H9 (cell line): ENCODE measurements around the gene QRICH2. TPM values are rescaled to one million over a fixed set of nuclear protein-coding genes. Genes with fewer than 3 reads are reported as not detected.
A peak's percentile ranks its signal among the peaks of the same experiment; 100 is the strongest.

Source experiments
- DNase-seq: peaks from one replicate; pipeline ENCODE4 v3.0.0-alpha.2; 2017
- H2AFZ ChIP-seq: one replicate; pipeline ENCODE4 v1.6.1; 2013; ENCODE audit warnings: mild to moderate bottlenecking, low read length, control low read depth, moderate library complexity
- H2AK5ac ChIP-seq: 2 replicates; pipeline ENCODE4 v1.6.1; 2013; ENCODE audit warnings: low read length, control low read depth, mixed read lengths; ENCODE audit not compliant: insufficient read length
- H2BK120ac ChIP-seq: one replicate; pipeline ENCODE4 v1.6.1; 2013; ENCODE audit warnings: low read depth, mild to moderate bottlenecking, low read length, control low read depth, inconsistent platforms; ENCODE audit not compliant: poor library complexity, severe bottlenecking
- H2BK12ac ChIP-seq: 2 replicates; pipeline ENCODE4 v1.6.1; 2013; ENCODE audit warnings: low read length, control low read depth, mixed read lengths, low read depth; ENCODE audit not compliant: insufficient read length
- H2BK15ac ChIP-seq: 2 replicates; pipeline ENCODE4 v1.6.1; 2013; ENCODE audit warnings: low read depth, low read length, control low read depth
- H2BK20ac ChIP-seq: one replicate; pipeline ENCODE4 v1.6.1; 2013; ENCODE audit warnings: low read depth, mild to moderate bottlenecking, low read length, control low read depth, inconsistent platforms; ENCODE audit not compliant: poor library complexity, severe bottlenecking
- H2BK5ac ChIP-seq: 2 replicates; pipeline ENCODE4 v1.6.1; 2013; ENCODE audit warnings: low read length, control low read depth, mixed read lengths; ENCODE audit not compliant: insufficient read length
- H3K14ac ChIP-seq: 2 replicates; pipeline ENCODE4 v1.6.1; 2013; ENCODE audit warnings: low read length, control low read depth; ENCODE audit not compliant: insufficient read depth
- H3K18ac ChIP-seq: 2 replicates; pipeline ENCODE4 v1.6.1; 2013; ENCODE audit warnings: low read depth, mild to moderate bottlenecking, mixed read lengths, low read length, control low read depth; ENCODE audit not compliant: insufficient read length
- H3K23ac ChIP-seq: 2 replicates; pipeline ENCODE4 v1.6.1; 2013; ENCODE audit warnings: low read length, control low read depth, mixed read lengths, low read depth; ENCODE audit not compliant: insufficient read length
- H3K23me2 ChIP-seq: 2 replicates; pipeline ENCODE4 v1.6.1; 2013; ENCODE audit warnings: low read depth, mild to moderate bottlenecking, mixed read lengths, low read length, control low read depth; ENCODE audit not compliant: insufficient read length, poor library complexity, severe bottlenecking
- H3K27ac ChIP-seq: 2 replicates; pipeline ENCODE4 v1.5.1; 2013; ENCODE audit warnings: low read length, control low read depth, mixed read lengths, low read depth; ENCODE audit not compliant: insufficient read length
- H3K27me3 ChIP-seq: 2 replicates; pipeline ENCODE4 v1.6.1; 2013; ENCODE audit warnings: low read length, control low read depth, inconsistent platforms; ENCODE audit not compliant: insufficient read depth
- H3K4ac ChIP-seq: 2 replicates; pipeline ENCODE4 v1.6.1; 2013; ENCODE audit warnings: low read depth, mild to moderate bottlenecking, control low read depth, inconsistent platforms, low read length, moderate library complexity
- H3K4me1 ChIP-seq: 2 replicates; pipeline ENCODE4 v1.6.1; 2013; ENCODE audit warnings: low read length, control low read depth, inconsistent platforms; ENCODE audit not compliant: insufficient read depth
- H3K4me2 ChIP-seq: 2 replicates; pipeline ENCODE4 v1.6.1; 2013; ENCODE audit warnings: low read length, control low read depth, mixed read lengths; ENCODE audit not compliant: insufficient read length, insufficient read depth
- H3K56ac ChIP-seq: 2 replicates; pipeline ENCODE4 v1.6.1; 2013; ENCODE audit warnings: low read depth, mild to moderate bottlenecking, mixed read lengths, low read length, control low read depth; ENCODE audit not compliant: insufficient read length
- H3K79me1 ChIP-seq: 2 replicates; pipeline ENCODE4 v1.6.1; 2013; ENCODE audit warnings: low read depth, mild to moderate bottlenecking, moderate library complexity, low read length, control low read depth, inconsistent platforms; ENCODE audit not compliant: insufficient read depth, poor library complexity, severe bottlenecking
- H3K79me2 ChIP-seq: 2 replicates; pipeline ENCODE4 v1.6.1; 2013; ENCODE audit warnings: low read length, control low read depth, inconsistent platforms; ENCODE audit not compliant: insufficient read depth
- H3K9ac ChIP-seq: 2 replicates; pipeline ENCODE4 v1.6.1; 2013; ENCODE audit warnings: low read length, control low read depth, mixed read lengths; ENCODE audit not compliant: insufficient read length; ENCODE audit errors: extremely low read depth
- H3K9me3 ChIP-seq: one replicate; pipeline ENCODE4 v1.6.1; 2013; ENCODE audit warnings: low read depth, low read length, inconsistent platforms; ENCODE audit not compliant: control insufficient read depth
- H3T11ph ChIP-seq: one replicate; pipeline ENCODE4 v1.6.1; 2013; ENCODE audit warnings: mild to moderate bottlenecking, low read length, control low read depth, inconsistent platforms
- H4K20me1 ChIP-seq: one replicate; pipeline ENCODE4 v1.6.1; 2013; ENCODE audit not compliant: control insufficient read depth, insufficient read length, insufficient read depth
- H4K5ac ChIP-seq: 2 replicates; pipeline ENCODE4 v1.6.1; 2013; ENCODE audit warnings: low read depth, mild to moderate bottlenecking, mixed read lengths, low read length, control low read depth; ENCODE audit not compliant: insufficient read length
- H4K8ac ChIP-seq: replicated peaks from 2 replicates; pipeline ENCODE4 v1.6.1; 2013; ENCODE audit warnings: low read length, control low read depth, mixed read lengths, low read depth; ENCODE audit not compliant: insufficient read length
- H4K91ac ChIP-seq: 2 replicates; pipeline ENCODE4 v1.6.1; 2013; ENCODE audit warnings: low read depth, mild to moderate bottlenecking, moderate library complexity, mixed read lengths, low read length, control low read depth; ENCODE audit not compliant: insufficient read length
- H3K27ac Mint-ChIP-seq, 3 experiments: 2 replicates in 2 of 3; 3 replicates in 1 of 3; pipeline ENCODE4 v1.8.0; 2020 to 2021; ENCODE audit warnings: mixed read lengths in 3 of 3, mild to moderate bottlenecking in 1 of 3, moderate library complexity in 1 of 3
- H3K27me3 Mint-ChIP-seq: 2 replicates; pipeline ENCODE4 v1.8.0; 2021; ENCODE audit warnings: low read depth, mild to moderate bottlenecking, moderate library complexity, mixed read lengths
- H3K36me3 Mint-ChIP-seq, 3 experiments: 2 replicates in 2 of 3; 3 replicates in 1 of 3; pipeline ENCODE4 v1.8.0; 2020 to 2021; ENCODE audit warnings: low read depth in 3 of 3, mixed read lengths in 3 of 3; ENCODE audit not compliant: insufficient read depth in 1 of 3
- H3K4me1 Mint-ChIP-seq, 2 experiments: 2 replicates each; pipeline ENCODE4 v1.8.0; 2020; ENCODE audit warnings: mixed read lengths in 2 of 2
- H3K4me3 Mint-ChIP-seq, 2 experiments: 2 replicates in 1 of 2; 3 replicates in 1 of 2; pipeline ENCODE4 v1.8.0; 2020 to 2021; ENCODE audit warnings: mild to moderate bottlenecking in 2 of 2, mixed read lengths in 2 of 2, moderate library complexity in 1 of 2
- H3K9me3 Mint-ChIP-seq, 2 experiments: 2 replicates in 1 of 2; 3 replicates in 1 of 2; pipeline ENCODE4 v1.8.0; 2020; ENCODE audit warnings: mild to moderate bottlenecking in 2 of 2, mixed read lengths in 2 of 2, moderate library complexity in 1 of 2
- WGBS: extraction: QIAGEN DNeasy Blood & Tissue Kit; methylation state at CpG from one replicate; pipeline ENCODE4 v1.1.7; 2013; ENCODE audit warnings: missing lambda C conversion rate, low lambda C conversion rate, mixed read lengths; ENCODE audit not compliant: insufficient read length; ENCODE audit errors: extremely low coverage; 5-methylcytosine and 5-hydroxymethylcytosine counted together
- total RNA-seq: library from RNA; stranded (reverse); gene quantifications from 2 replicates; pipeline ENCODE4 v1.2.1, GENCODE V29; 2021
- TF ChIP-seq, protein P1 (sequence below): fragments of 200-600 bp; sonication (generic); conservative IDR thresholded peaks from 3 replicates; pipeline ENCODE4 v1.8.0; 2021; ENCODE audit warnings: antibody characterized with exemption, mild to moderate bottlenecking

The QRICH2 gene
- total RNA-seq, 1 experiment from 2014 or later, result 3.2 TPM

DNA sequence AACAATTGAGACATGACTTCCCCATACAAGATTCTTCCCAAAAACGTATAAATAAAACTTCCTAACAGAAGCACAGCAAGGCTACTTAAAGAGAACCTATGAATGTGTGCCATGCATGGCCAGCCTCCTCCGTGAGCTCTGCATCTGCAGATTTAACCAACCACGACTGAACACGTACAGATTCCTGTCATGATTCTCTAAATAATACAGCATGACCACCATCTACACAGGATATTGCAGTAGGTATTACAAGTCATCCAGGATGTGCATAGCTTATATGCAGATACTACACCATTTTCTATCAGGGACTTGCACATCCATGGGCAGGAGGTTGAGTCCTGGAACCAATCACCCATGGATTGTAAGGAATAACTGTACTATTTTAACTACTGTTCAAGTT, 1.4 kb upstream of the QRICH2 start:
- Histone ChIP-seq H2BK15ac (no peak overlapping the region), H3K23me2 (no peaks in the 10 kb centered on the region), H2AK5ac (no peak overlapping the region), H2BK120ac (no peak overlapping the region), H3K4me2 (no peak overlapping the region), H3K79me1 (no peaks in the 10 kb centered on the region), H3K27ac (no peak overlapping the region), H3K9me3 (no peaks in the 10 kb centered on the region), H4K8ac (no peak overlapping the region), H3K4ac (no peak overlapping the region), H3K14ac (no peak overlapping the region), H2BK5ac (no peak overlapping the region), H3K18ac (no peak overlapping the region), H3K9ac (no peak overlapping the region), H2BK20ac (no peak overlapping the region), H4K20me1 (no peaks in the 10 kb centered on the region), H3K79me2 (no peaks in the 10 kb centered on the region), H3T11ph (no peak overlapping the region), H3K56ac (no peak overlapping the region), H2AFZ (no peak overlapping the region), H4K91ac (no peak overlapping the region), H3K27me3 (no peaks in the 10 kb centered on the region), H4K5ac (no peak overlapping the region), H3K4me1 (no peaks in the 10 kb centered on the region), H3K23ac (no peak overlapping the region), H2BK12ac (no peak overlapping the region)
- Mint-ChIP-seq H3K4me3 (no peak overlapping the region), H3K27me3 (no peaks in the 10 kb centered on the region), H3K27ac (peak overlapping the region in 1 of 3 experiments; percentile 62; a peak in 3 of 7 replicates), H3K4me1 (no peaks in the 10 kb centered on the region), H3K36me3 (peaks cover 4 to 30% (median 14%) of the 10 kb centered on the region in 3 experiments; a peak in 6 of 7 replicates), H3K9me3 (no peaks in the 10 kb centered on the region)
- no peak for DNase-seq
- TF ChIP-seq, protein P1, sequence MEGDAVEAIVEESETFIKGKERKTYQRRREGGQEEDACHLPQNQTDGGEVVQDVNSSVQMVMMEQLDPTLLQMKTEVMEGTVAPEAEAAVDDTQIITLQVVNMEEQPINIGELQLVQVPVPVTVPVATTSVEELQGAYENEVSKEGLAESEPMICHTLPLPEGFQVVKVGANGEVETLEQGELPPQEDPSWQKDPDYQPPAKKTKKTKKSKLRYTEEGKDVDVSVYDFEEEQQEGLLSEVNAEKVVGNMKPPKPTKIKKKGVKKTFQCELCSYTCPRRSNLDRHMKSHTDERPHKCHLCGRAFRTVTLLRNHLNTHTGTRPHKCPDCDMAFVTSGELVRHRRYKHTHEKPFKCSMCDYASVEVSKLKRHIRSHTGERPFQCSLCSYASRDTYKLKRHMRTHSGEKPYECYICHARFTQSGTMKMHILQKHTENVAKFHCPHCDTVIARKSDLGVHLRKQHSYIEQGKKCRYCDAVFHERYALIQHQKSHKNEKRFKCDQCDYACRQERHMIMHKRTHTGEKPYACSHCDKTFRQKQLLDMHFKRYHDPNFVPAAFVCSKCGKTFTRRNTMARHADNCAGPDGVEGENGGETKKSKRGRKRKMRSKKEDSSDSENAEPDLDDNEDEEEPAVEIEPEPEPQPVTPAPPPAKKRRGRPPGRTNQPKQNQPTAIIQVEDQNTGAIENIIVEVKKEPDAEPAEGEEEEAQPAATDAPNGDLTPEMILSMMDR, result no peak
- WGBS, result no CpG with 5 or more reads among the region's 4 CpGs
